ENCODE results near the gene ZNF438. TPM values are rescaled to one million over a fixed set of nuclear protein-coding genes. Genes with fewer than 3 reads are reported as not detected.

The ZNF438 gene
- total RNA-seq, 1 donor = 4.3 TPM

- no peak for DNase-seq (ENCODE audit: insufficient read length, low spot score, missing footprints)
- no peaks in the 10 kb centered on the region for H4K20me1 ChIP-seq (ENCODE audit: insufficient read depth, low read length)
- peaks cover 3% of the 10 kb centered on the region for H3K4me1 ChIP-seq (ENCODE audit: insufficient read depth, low read length)
- H3K79me2 ChIP-seq (ENCODE audit: insufficient read depth, low read length) = no peaks in the 10 kb centered on the region
- H3K36me3 ChIP-seq (ENCODE audit: insufficient read depth, low read length) = no peaks in the 10 kb centered on the region
- no peak overlapping the region for H3K4me3 ChIP-seq (ENCODE audit: insufficient read depth, low read length)
- no peak overlapping the region for H3K4me2 ChIP-seq (ENCODE audit: insufficient read depth, low read length)
- no peak overlapping the region for H2AFZ ChIP-seq (ENCODE audit: low read length)
- no peak overlapping the region for H3K27ac ChIP-seq (ENCODE audit: low read depth, low read length)
- H3K27me3 ChIP-seq (ENCODE audit: insufficient read depth, low read length) = no peaks in the 10 kb centered on the region
- no peak for TF ChIP-seq CTCF (IDR thresholded peaks at IDR 0.05; ENCODE audit: extremely low read depth, low read depth, low read length)
- H3K9me3 ChIP-seq (ENCODE audit: low read depth, low read length) = no peaks in the 10 kb centered on the region
Observed at GRCh38 chr10:30831426-30831825, 200.2 kb downstream of the ZNF438 start.

- Histone ChIP-seq H3K4me3 (ENCODE audit: insufficient read depth, low read length) (no peak overlapping the region), H4K20me1 (ENCODE audit: insufficient read depth, low read length) (no peaks in the 10 kb centered on the region), H3K27ac (ENCODE audit: low read depth, low read length) (no peak overlapping the region), H3K27me3 (ENCODE audit: insufficient read depth, low read length) (no peaks in the 10 kb centered on the region), H3K36me3 (ENCODE audit: insufficient read depth, low read length) (no peaks in the 10 kb centered on the region), H3K9me3 (ENCODE audit: low read depth, low read length) (no peaks in the 10 kb centered on the region), H3K79me2 (ENCODE audit: insufficient read depth, low read length) (no peaks in the 10 kb centered on the region), H2AFZ (ENCODE audit: low read length) (no peak overlapping the region), H3K4me2 (ENCODE audit: insufficient read depth, low read length) (no peak overlapping the region), H3K4me1 (ENCODE audit: insufficient read depth, low read length) (peaks cover 3% of the 10 kb centered on the region)
- no peak for DNase-seq (ENCODE audit: insufficient read length, low spot score, missing footprints)
- no peak for TF ChIP-seq CTCF (IDR thresholded peaks at IDR 0.05; ENCODE audit: extremely low read depth, low read depth, low read length)
Observed at GRCh38 chr10:30830315-30831230, 201.1 kb downstream of the ZNF438 start.

- no peak overlapping the region for H2AFZ ChIP-seq (ENCODE audit: low read length)
- H4K20me1 ChIP-seq (ENCODE audit: insufficient read depth, low read length) = no peaks in the 10 kb centered on the region
- H3K27me3 ChIP-seq (ENCODE audit: insufficient read depth, low read length) = no peaks in the 10 kb centered on the region
- no peak overlapping the region for H3K4me3 ChIP-seq (ENCODE audit: insufficient read depth, low read length)
- no peaks in the 10 kb centered on the region for H3K36me3 ChIP-seq (ENCODE audit: insufficient read depth, low read length)
- TF ChIP-seq CTCF (IDR thresholded peaks at IDR 0.05; ENCODE audit: extremely low read depth, low read depth, low read length) = no peak
- no peaks in the 10 kb centered on the region for H3K9me3 ChIP-seq (ENCODE audit: low read depth, low read length)
- peaks cover 3% of the 10 kb centered on the region for H3K4me1 ChIP-seq (ENCODE audit: insufficient read depth, low read length)
- H3K79me2 ChIP-seq (ENCODE audit: insufficient read depth, low read length) = no peaks in the 10 kb centered on the region
- DNase-seq (ENCODE audit: insufficient read length, low spot score, missing footprints) = no peak
- H3K27ac ChIP-seq (ENCODE audit: low read depth, low read length) = no peak overlapping the region
- H3K4me2 ChIP-seq (ENCODE audit: insufficient read depth, low read length) = no peak overlapping the region
Observed at GRCh38 chr10:30829901-30830300, 201.8 kb downstream of the ZNF438 start.

GRCh38 chr10:30828680-30829079 is 203.0 kb downstream of the ZNF438 start:
- no peak for DNase-seq (ENCODE audit: insufficient read length, low spot score, missing footprints)
- Histone ChIP-seq H2AFZ (ENCODE audit: low read length) (no peak overlapping the region), H3K27me3 (ENCODE audit: insufficient read depth, low read length) (no peaks in the 10 kb centered on the region), H3K4me1 (ENCODE audit: insufficient read depth, low read length) (peaks cover 3% of the 10 kb centered on the region), H3K27ac (ENCODE audit: low read depth, low read length) (no peak overlapping the region), H3K4me2 (ENCODE audit: insufficient read depth, low read length) (no peak overlapping the region), H3K9me3 (ENCODE audit: low read depth, low read length) (no peaks in the 10 kb centered on the region), H3K4me3 (ENCODE audit: insufficient read depth, low read length) (no peak overlapping the region), H4K20me1 (ENCODE audit: insufficient read depth, low read length) (no peaks in the 10 kb centered on the region), H3K36me3 (ENCODE audit: insufficient read depth, low read length) (no peaks in the 10 kb centered on the region), H3K79me2 (ENCODE audit: insufficient read depth, low read length) (no peaks in the 10 kb centered on the region)
- TF ChIP-seq CTCF (IDR thresholded peaks at IDR 0.05; ENCODE audit: extremely low read depth, low read depth, low read length) = no peak

Data from osteoblast (primary cell).